Heart left ventricle (tissue), 16 donors: Measurements from ENCODE around the gene PALD1. TPM values are rescaled to one million over a fixed set of nuclear protein-coding genes. Genes with fewer than 3 reads are reported as not detected.

Experiments
- ATAC-seq, 4 donors: fragments of 200-7000 bp; cut with Tn5 transposase; one replicate each; pipeline ENCODE4 v1.9.1; 2020 to 2022; ENCODE audit warnings: moderate library complexity in 4 of 4, mild to moderate bottlenecking in 3 of 4, moderate number of reproducible peaks in 1 of 4
- DNase-seq, 5 donors: peaks; one replicate each; pipeline ENCODE4 v3.0.0-alpha.2; 2020
- H3K27ac ChIP-seq, 12 donors: fragments of 200-600 bp; sonication (generic) in 4 of 12; one replicate each; pipeline versions ENCODE4 v1.5.0 to v1.8.0; 2016 to 2022; ENCODE audit warnings: mild to moderate bottlenecking in 2 of 12
- H3K27me3 ChIP-seq, 9 donors: fragments of 200-600 bp; sonication (generic) in 2 of 9; one replicate each; pipeline versions ENCODE4 v1.5.1 to v1.8.0; 2016 to 2022; ENCODE audit warnings: mild to moderate bottlenecking in 3 of 9
- H3K36me3 ChIP-seq, 9 donors: fragments of 200-600 bp; sonication (generic) in 2 of 9; one replicate each; pipeline versions ENCODE4 v1.5.0 to v1.8.0; 2018 to 2022; ENCODE audit warnings: mild to moderate bottlenecking in 2 of 9
- H3K4me1 ChIP-seq, 12 donors: fragments of 200-600 bp; sonication (generic) in 4 of 12; one replicate each; pipeline versions ENCODE4 v1.5.0 to v1.8.0; 2016 to 2022; ENCODE audit warnings: mild to moderate bottlenecking in 3 of 12
- H3K4me3 ChIP-seq, 12 donors: fragments of 200-600 bp; sonication (generic) in 4 of 12; one replicate each; pipeline versions ENCODE4 v1.5.0 to v1.8.0; 2017 to 2022; ENCODE audit warnings: mild to moderate bottlenecking in 9 of 12, moderate library complexity in 4 of 12
- H3K9me3 ChIP-seq, 12 donors: fragments of 200-600 bp; sonication (generic) in 4 of 12; one replicate each; pipeline versions ENCODE4 v1.5.0 to v1.8.0; 2016 to 2022; ENCODE audit warnings: mild to moderate bottlenecking in 1 of 12
- CTCF ChIP-seq, 12 donors: fragments of 200-600 bp; sonication (generic) in 4 of 12; IDR thresholded peaks; one replicate each; pipeline versions ENCODE4 v1.5.0 to v1.8.0; 2018 to 2022; ENCODE audit warnings: antibody characterized with exemption in 12 of 12, mild to moderate bottlenecking in 5 of 12
- POLR2A ChIP-seq, 2 donors: fragments of 450-650 bp; IDR thresholded peaks; one replicate each; pipeline ENCODE4 v1.6.1; 2017; ENCODE audit warnings: antibody characterized with exemption in 2 of 2, mild to moderate bottlenecking in 2 of 2, moderate library complexity in 2 of 2
- WGBS, 4 donors: extraction: QIAGEN DNeasy Blood & Tissue Kit in 2 of 4; methylation state at CpG; one replicate each; pipeline versions ENCODE4 v1.1.5 to v1.1.7; 2013 to 2018; 5-methylcytosine and 5-hydroxymethylcytosine counted together
- intact Hi-C, 10 donors: fragments of 100-400 bp; cut with DNase I; formaldehyde crosslinking; loops; one replicate each; pipeline versions ENCODE4 v1.11.1 to v1.14.2; 2022
- polyA plus RNA-seq, 2 donors: library from polyadenylated mRNA; stranded (reverse); fragments of 200-250 nt; gene quantifications; one replicate each; pipeline ENCODE4 v1.2.3, GENCODE V29; 2013
- total RNA-seq, 9 donors: library from RNA; depleted of rRNA in 2 of 9; stranded (reverse); fragments of >200 nt in 2 of 9; fragmentation: NEBNext Ultra II Directional in 3 of 9; extraction: Animal tissue kit (Norgen Biotek cat#: 25700) in 3 of 9; gene quantifications; one replicate each; pipeline versions ENCODE4 v1.1.0 to v1.2.4, GENCODE V29; 2016 to 2023
- donor health status: ischemic (EF 13 %, LVEDD 7.1; RV severe dilation, severe dysfunction).
- donor health status: healthy with polysubstance abuse.
- donor health status: DM: no; HTN: yes; CAD: no.
- donor health status: DM: no; HTN: no; CAD: no.
- donor health status: ischemic (EF 25% LVEDD 6.9; RV normal size, moderate dysfunction).
- donor health status: ischemic (EF 25% LVEDD 5.7; RV mildly dilated, moderate dysfunction).
- donor health status: healthy.
- donor health status: DM: yes; HTN: yes; CAD: no.
- donor health status: ischemic (EF 35%, LVEDD 5.7; RV mildly dilated, moderate dysfunction).
- donor health status: nonischemic (EF 11% LVEDD 7.7; RV severe dilation, severe dysfunction).
- donor health status: DM: yes; HTN: yes; CAD: no.
- donor health status: PGD.
- donor health status: ischemic (EF 29% LVEDD 5.4; RV normal size, mild dysfunction).
- donor health status: nonischemic (EF 23%, LVEDD 6.1; RV moderate dilation, normal function).

The PALD1 gene
- total and polyA plus RNA-seq, 11 donors: 2.7 to 12.3 (median 5.5) TPM

- ATAC-seq (no peak), DNase-seq (no peak)
- no peaks in the 10 kb centered on the region for H3K27me3 ChIP-seq
- no peak overlapping the region for H3K4me3 ChIP-seq
- H3K9me3 ChIP-seq: peaks cover 0 to 19% (median 6%) of the 10 kb centered on the region in 12 donors
- TF ChIP-seq CTCF (IDR thresholded peaks at IDR 0.05): no peak
- no peak for TF ChIP-seq POLR2A (IDR thresholded peaks at IDR 0.05)
- H3K36me3 ChIP-seq: no peaks in the 10 kb centered on the region
- intact Hi-C loops: no loop called here
- 55 to 72% (median 64%) methylated on average over 7 of the region's 7 CpGs for WGBS, 4 donors
- peaks cover 0 to 11% (median 0%) of the 10 kb centered on the region in 12 donors for H3K4me1 ChIP-seq
- peak overlapping the region in 1 of 12 donors; percentile 19 for H3K27ac ChIP-seq
Observed at GRCh38 chr10:70615784-70616522, 137.4 kb downstream of the PALD1 start.

- WGBS, 4 donors: 94 to 98% (median 97%) methylated on average over 4 of the region's 4 CpGs
- Histone ChIP-seq H3K9me3 (peaks cover 0 to 23% (median 6%) of the 10 kb centered on the region in 12 donors), H3K27me3 (no peaks in the 10 kb centered on the region), H3K27ac (no peak overlapping the region), H3K36me3 (no peaks in the 10 kb centered on the region), H3K4me1 (peaks cover 0 to 11% (median 0%) of the 10 kb centered on the region in 12 donors), H3K4me3 (no peak overlapping the region)
- ATAC-seq (no peak), DNase-seq (no peak)
- intact Hi-C loops: no loop called here
- TF ChIP-seq POLR2A (IDR thresholded peaks at IDR 0.05): no peak
- TF ChIP-seq CTCF (IDR thresholded peaks at IDR 0.05): no peak
Observed at GRCh38 chr10:70616761-70617160, 138.2 kb downstream of the PALD1 start.

Other genes starting within 250 kb of the PALD1 start
- 100 to 1,000 TPM in 3 of 9 donors, 10 to 100 TPM in 6; 61.1 to 151 (median 81.0) TPM for gene PPA1, start 245.3 kb upstream of the PALD1 start, total RNA-seq
- 100 to 1,000 TPM in 1 of 2 donors, 10 to 100 TPM in 1; 89.5 to 143 TPM for gene PPA1, start 245.3 kb upstream of the PALD1 start, polyA plus RNA-seq
- gene NPFFR1, start 194.8 kb upstream of the PALD1 start, total RNA-seq: under 1 TPM in 1 of 9 donors, not detected in 8; 0.52 TPM
- gene NPFFR1, start 194.8 kb upstream of the PALD1 start, polyA plus RNA-seq: not detected
- 10 to 100 TPM; 32.7 to 92.2 (median 60.2) TPM for gene LRRC20, start 96.1 kb upstream of the PALD1 start, total RNA-seq
- 10 to 100 TPM; 24.8 to 28.4 TPM for gene LRRC20, start 96.1 kb upstream of the PALD1 start, polyA plus RNA-seq
- gene EIF4EBP2, start 74.6 kb upstream of the PALD1 start, total RNA-seq: 100 to 1,000 TPM in 1 of 9 donors, 10 to 100 TPM in 8; 78.3 to 150 (median 89.7) TPM
- gene EIF4EBP2, start 74.6 kb upstream of the PALD1 start, polyA plus RNA-seq: 10 to 100 TPM; 20.6 to 41.8 TPM
- gene NODAL, start 37.1 kb upstream of the PALD1 start, total RNA-seq: under 1 TPM in 2 of 9 donors, not detected in 7; 0.22 to 0.37 TPM
- not detected for gene NODAL, start 37.1 kb upstream of the PALD1 start, polyA plus RNA-seq
- 10 to 100 TPM in 1 of 9 donors, 1 to 10 TPM in 4, under 1 TPM in 4; 0.50 to 19.4 (median 1.4) TPM for gene PRF1, start 124.0 kb downstream of the PALD1 start, total RNA-seq
- 1 to 10 TPM in 1 of 2 donors, under 1 TPM in 1; 0.68 to 1.0 TPM for gene PRF1, start 124.0 kb downstream of the PALD1 start, polyA plus RNA-seq
- gene ADAMTS14, start 193.7 kb downstream of the PALD1 start, total RNA-seq: 1 to 10 TPM in 2 of 9 donors, under 1 TPM in 6, not detected in 1; 0.16 to 3.8 (median 0.47) TPM
- gene ADAMTS14, start 193.7 kb downstream of the PALD1 start, polyA plus RNA-seq: under 1 TPM; 0.11 to 0.30 TPM